ENCODE data around the gene NOTCH4. TPM values are rescaled to one million over a fixed set of nuclear protein-coding genes. Genes with fewer than 3 reads are reported as not detected.

The NOTCH4 gene
- total and polyA plus RNA-seq, 2 donors (not counting 1 experiment from before 2014, with no cell fraction given) = 0.42 to 0.99 TPM

DNA sequence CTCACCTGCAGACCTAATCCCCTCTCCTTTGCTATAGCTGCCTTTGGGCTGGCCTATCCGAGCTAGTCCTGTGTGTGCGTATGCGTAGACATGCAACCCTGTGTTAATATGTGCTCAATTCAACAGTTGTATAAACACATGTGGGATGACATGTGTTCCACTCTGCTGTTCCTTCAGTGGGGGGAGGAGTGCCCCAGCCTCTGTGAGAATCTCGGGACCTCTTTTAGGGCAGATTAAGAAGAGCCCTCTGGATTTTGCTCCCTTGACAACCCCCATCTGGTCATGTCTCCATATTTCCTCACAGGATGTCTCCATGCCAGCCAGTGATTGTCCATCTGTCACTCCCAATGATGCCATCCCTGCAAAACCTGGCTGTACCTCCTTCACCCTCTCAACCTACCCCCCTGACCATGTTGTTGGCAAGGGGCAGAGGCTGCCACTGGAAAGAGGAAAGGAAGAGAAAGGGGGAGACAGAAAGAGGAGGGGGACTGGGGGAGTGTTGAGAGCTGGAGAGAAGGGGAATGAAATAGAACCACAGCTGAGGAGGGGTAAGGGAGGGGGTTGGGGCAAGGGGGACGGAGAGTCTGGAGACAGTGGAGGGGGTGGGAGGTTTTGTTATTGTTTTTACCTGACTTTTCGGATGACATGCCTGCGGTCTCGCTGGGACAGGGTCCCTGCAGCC lies 72.5 kb downstream of the NOTCH4 start:
- Histone ChIP-seq H3K9ac (ENCODE audit: insufficient read depth, low read length) (no peak overlapping the region), H3K27ac (ENCODE audit: insufficient read depth, low read length) (no peak overlapping the region), H3K79me2 (ENCODE audit: control insufficient read depth, insufficient read depth, low read length) (peaks cover 15% of the 10 kb centered on the region), H3K4me1 (ENCODE audit: control insufficient read depth, extremely low read depth, insufficient read depth, low read length) (peaks cover 18% of the 10 kb centered on the region), H3K9me3 (ENCODE audit: control insufficient read depth, insufficient read depth, low read depth, low read length) (no peaks in the 10 kb centered on the region), H3K27me3 (ENCODE audit: control insufficient read depth, insufficient read depth, low read length) (no peaks in the 10 kb centered on the region), H3K4me2 (ENCODE audit: extremely low read depth, insufficient read depth, low read length) (peak overlapping the region; percentile 95), H2AFZ (ENCODE audit: low read length) (no peak overlapping the region), H4K20me1 (ENCODE audit: control insufficient read depth, extremely low read depth, insufficient read depth, low read length) (no peaks in the 10 kb centered on the region), H3K4me3 (replicated peaks in 1 of 4; ENCODE audit: control extremely low read depth in 1 of 4, insufficient read depth in 1 of 4, low read depth in 3 of 4, low read length in 4 of 4) (peak overlapping the region; percentile 36 to 96 (median 46)), H3K36me3 (ENCODE audit: control insufficient read depth, insufficient read depth, low read length) (no peaks in the 10 kb centered on the region)
- DNase-seq (ENCODE audit: low read depth in 2 of 2) = no peak
- TF ChIP-seq, protein P1, sequence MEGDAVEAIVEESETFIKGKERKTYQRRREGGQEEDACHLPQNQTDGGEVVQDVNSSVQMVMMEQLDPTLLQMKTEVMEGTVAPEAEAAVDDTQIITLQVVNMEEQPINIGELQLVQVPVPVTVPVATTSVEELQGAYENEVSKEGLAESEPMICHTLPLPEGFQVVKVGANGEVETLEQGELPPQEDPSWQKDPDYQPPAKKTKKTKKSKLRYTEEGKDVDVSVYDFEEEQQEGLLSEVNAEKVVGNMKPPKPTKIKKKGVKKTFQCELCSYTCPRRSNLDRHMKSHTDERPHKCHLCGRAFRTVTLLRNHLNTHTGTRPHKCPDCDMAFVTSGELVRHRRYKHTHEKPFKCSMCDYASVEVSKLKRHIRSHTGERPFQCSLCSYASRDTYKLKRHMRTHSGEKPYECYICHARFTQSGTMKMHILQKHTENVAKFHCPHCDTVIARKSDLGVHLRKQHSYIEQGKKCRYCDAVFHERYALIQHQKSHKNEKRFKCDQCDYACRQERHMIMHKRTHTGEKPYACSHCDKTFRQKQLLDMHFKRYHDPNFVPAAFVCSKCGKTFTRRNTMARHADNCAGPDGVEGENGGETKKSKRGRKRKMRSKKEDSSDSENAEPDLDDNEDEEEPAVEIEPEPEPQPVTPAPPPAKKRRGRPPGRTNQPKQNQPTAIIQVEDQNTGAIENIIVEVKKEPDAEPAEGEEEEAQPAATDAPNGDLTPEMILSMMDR (conservative IDR thresholded peaks at IDR 0.05 in 1 of 2, IDR thresholded peaks at IDR 0.05 in 1 of 2; ENCODE audit: low read depth in 1 of 2, low read length in 2 of 2) = no peak
- no peak for TF ChIP-seq EZH2 (IDR thresholded peaks at IDR 0.05; ENCODE audit: low read length, missing control alignments)

DNA sequence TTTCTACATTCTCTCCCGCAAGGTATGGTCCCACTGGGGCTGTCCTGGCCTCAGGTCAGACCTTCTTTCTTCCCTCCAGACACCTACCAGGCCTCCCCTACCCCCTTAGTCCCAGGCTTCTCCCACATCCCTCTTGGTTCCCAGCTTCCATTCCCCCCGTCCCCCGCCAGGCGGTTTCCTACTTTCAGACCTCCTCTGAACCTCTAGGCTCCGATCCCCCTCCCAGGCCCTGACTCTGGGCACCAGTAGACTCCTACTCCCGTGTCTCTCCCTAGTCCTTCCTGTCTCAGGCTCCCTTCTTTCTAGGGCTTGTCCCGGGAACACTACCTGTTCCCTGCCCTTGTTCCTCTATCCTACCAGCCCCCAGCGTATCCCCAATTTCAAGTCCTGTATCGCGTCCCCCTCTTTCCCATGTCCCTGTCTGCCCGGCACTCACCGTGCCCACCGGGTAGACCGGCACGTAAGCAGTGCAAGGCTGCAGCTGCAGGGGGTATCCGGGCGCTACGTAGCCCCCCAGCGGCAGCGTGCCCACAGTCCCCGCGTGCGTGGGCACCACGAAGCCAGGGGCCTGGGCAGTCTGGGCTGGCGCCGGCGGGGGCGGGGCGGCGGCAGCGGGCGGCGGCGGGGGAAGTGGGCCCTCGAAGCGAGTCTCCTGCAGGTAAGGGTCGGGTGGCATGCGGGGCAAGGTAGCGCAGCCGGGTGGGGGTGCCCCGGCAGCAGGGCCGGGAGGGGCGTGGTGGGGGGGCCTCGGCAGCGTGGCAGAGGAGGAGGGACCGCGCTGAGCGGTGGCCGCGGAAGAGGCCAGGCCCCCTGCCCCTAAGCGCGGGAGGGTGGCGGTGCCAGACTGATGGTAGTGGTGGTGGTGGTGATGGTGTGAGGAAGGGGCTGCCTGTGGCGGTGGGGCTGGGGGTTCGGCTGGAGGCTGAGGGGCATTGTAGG lies 73.7 kb downstream of the NOTCH4 start:
- DNase-seq (ENCODE audit: low read depth in 2 of 2) = no peak
- H2AFZ ChIP-seq (ENCODE audit: low read length) = no peak overlapping the region
- no peaks in the 10 kb centered on the region for H4K20me1 ChIP-seq (ENCODE audit: control insufficient read depth, extremely low read depth, insufficient read depth, low read length)
- H3K4me1 ChIP-seq (ENCODE audit: control insufficient read depth, extremely low read depth, insufficient read depth, low read length) = peaks cover 13% of the 10 kb centered on the region
- H3K4me3 ChIP-seq (replicated peaks in 1 of 4; ENCODE audit: control extremely low read depth in 1 of 4, insufficient read depth in 1 of 4, low read depth in 3 of 4, low read length in 4 of 4) = no peak overlapping the region
- H3K79me2 ChIP-seq (ENCODE audit: control insufficient read depth, insufficient read depth, low read length) = peaks cover 9% of the 10 kb centered on the region
- no peak overlapping the region for H3K4me2 ChIP-seq (ENCODE audit: extremely low read depth, insufficient read depth, low read length)
- no peaks in the 10 kb centered on the region for H3K27me3 ChIP-seq (ENCODE audit: control insufficient read depth, insufficient read depth, low read length)
- H3K9ac ChIP-seq (ENCODE audit: insufficient read depth, low read length) = no peak overlapping the region
- H3K9me3 ChIP-seq (ENCODE audit: control insufficient read depth, insufficient read depth, low read depth, low read length) = no peaks in the 10 kb centered on the region
- H3K27ac ChIP-seq (ENCODE audit: insufficient read depth, low read length) = no peak overlapping the region
- H3K36me3 ChIP-seq (ENCODE audit: control insufficient read depth, insufficient read depth, low read length) = no peaks in the 10 kb centered on the region
- TF ChIP-seq EZH2 (IDR thresholded peaks at IDR 0.05; ENCODE audit: low read length, missing control alignments) = no peak
- TF ChIP-seq, protein P1 (conservative IDR thresholded peaks at IDR 0.05 in 1 of 2, IDR thresholded peaks at IDR 0.05 in 1 of 2; ENCODE audit: low read depth in 1 of 2, low read length in 2 of 2) = no peak

- Histone ChIP-seq H2AFZ (ENCODE audit: low read length) (no peak overlapping the region), H3K9ac (ENCODE audit: insufficient read depth, low read length) (no peak overlapping the region), H4K20me1 (ENCODE audit: control insufficient read depth, extremely low read depth, insufficient read depth, low read length) (no peaks in the 10 kb centered on the region), H3K9me3 (ENCODE audit: control insufficient read depth, insufficient read depth, low read depth, low read length) (no peaks in the 10 kb centered on the region), H3K36me3 (ENCODE audit: control insufficient read depth, insufficient read depth, low read length) (no peaks in the 10 kb centered on the region), H3K27me3 (ENCODE audit: control insufficient read depth, insufficient read depth, low read length) (no peaks in the 10 kb centered on the region), H3K79me2 (ENCODE audit: control insufficient read depth, insufficient read depth, low read length) (peaks cover under 1% of the 10 kb centered on the region), H3K4me3 (replicated peaks in 1 of 4; ENCODE audit: control extremely low read depth in 1 of 4, insufficient read depth in 1 of 4, low read depth in 3 of 4, low read length in 4 of 4) (no peak overlapping the region), H3K4me2 (ENCODE audit: extremely low read depth, insufficient read depth, low read length) (no peak overlapping the region), H3K27ac (ENCODE audit: insufficient read depth, low read length) (no peak overlapping the region), H3K4me1 (ENCODE audit: control insufficient read depth, extremely low read depth, insufficient read depth, low read length) (peaks cover 13% of the 10 kb centered on the region)
- no peak for DNase-seq (ENCODE audit: low read depth in 2 of 2)
- TF ChIP-seq, protein P1 (conservative IDR thresholded peaks at IDR 0.05 in 1 of 2, IDR thresholded peaks at IDR 0.05 in 1 of 2; ENCODE audit: low read depth in 1 of 2, low read length in 2 of 2) = no peak
- no peak for TF ChIP-seq EZH2 (IDR thresholded peaks at IDR 0.05; ENCODE audit: low read length, missing control alignments)
Observed at GRCh38 chr6:32149092-32149755, 74.6 kb downstream of the NOTCH4 start.
